Stimulated activated CD8-positive, alpha-beta memory T cell treated with anti-CD3 and anti-CD28 coated beads, Interleukin-7, amount 100 ng/mL, for 48 hours (primary cell): ENCODE data around the gene CDV3.

ENCODE experiments used
- DNase-seq, 2 donors: peaks; one replicate each; pipeline ENCODE4 v3.0.0-alpha.2; 2020; ENCODE audit warnings: low read depth in 1 of 2; ENCODE audit errors: extremely low read depth in 1 of 2

CDV3 gene

DNA sequence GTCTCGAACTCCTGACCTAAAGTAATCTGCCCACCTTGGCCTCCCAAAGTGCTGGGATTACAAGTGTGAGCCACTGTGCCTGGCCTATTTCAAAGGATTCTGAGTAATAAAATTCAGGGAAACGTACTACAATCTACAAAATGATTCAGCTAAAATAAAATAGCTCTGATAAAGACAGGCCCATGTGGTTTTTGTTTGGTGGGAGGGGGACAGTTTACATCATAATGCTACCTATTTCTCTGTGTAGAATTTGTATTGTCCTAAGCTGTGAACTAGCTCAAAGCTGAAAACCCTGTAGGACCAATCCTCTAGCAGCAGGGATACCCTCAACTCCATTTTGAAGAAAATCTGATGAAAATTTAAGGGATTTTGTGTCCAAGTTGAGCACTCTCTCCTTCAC is 25.8 kb downstream of the CDV3 start:
- DNase-seq = no peak

DNA sequence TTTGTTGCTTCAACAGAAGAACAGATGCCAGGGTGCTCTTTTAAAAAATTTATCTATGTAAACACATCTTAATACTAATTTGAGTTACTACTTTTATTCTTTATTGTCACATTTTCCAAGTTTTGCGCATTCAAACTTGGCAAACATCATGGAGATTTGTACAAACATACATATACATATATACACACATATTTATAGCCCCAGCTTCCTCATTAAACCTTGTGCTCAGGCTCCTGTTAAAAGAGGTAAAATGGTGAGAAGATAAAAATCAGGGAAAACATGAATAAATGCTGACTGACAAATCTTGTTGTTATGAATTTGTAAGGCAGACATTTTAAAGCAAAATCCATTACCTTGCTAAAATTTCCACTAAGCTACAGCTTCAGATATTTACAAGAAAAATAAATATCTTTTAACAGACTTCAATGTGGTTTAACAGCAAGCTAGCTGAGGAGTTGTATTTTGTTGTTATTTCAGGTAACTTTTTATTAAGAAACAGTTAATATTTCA is 27.1 kb downstream of the CDV3 start:
- no peak for DNase-seq

DNA sequence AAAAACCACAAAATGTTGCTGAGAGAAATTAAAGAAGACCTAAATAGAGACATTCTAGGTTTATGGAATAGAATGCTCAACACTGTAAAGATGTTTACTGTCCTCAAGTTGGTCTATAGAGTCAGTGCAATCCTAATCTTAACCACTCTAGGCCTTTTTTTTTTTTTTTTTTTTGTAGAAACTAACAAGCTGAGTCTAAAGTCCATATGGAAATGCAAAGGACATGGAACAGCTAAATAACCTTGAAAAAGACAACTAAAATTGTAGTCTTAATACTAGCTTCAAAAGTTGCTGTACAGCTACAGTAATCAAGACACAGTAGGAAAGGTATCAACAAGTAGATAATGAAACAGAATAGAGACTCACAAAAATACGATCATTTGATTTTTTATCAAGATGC is 32.9 kb downstream of the CDV3 start:
- DNase-seq = no peak

DNA sequence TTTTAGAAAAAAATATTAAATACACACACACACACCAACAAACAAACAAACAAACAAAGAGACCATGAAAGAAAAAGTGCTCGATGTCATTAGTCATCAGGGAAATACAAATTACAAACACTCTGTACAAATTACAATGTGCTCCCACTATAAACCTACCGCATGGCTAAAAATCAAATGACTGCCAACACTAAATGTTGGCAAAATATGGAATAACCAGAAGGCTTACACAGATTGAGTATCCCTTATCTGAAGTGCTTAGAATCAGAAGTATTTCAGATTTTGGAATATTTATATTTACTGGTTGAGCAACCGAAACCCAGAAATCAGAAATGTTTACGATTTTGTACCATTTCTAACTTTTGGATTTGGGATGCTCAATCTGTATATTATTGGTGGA is 33.4 kb downstream of the CDV3 start:
- DNase-seq = no peak

- DNase-seq = no peak
These were observed 34.3 kb downstream of the CDV3 start for GRCh38 chr3:133607816-133608215.

DNA sequence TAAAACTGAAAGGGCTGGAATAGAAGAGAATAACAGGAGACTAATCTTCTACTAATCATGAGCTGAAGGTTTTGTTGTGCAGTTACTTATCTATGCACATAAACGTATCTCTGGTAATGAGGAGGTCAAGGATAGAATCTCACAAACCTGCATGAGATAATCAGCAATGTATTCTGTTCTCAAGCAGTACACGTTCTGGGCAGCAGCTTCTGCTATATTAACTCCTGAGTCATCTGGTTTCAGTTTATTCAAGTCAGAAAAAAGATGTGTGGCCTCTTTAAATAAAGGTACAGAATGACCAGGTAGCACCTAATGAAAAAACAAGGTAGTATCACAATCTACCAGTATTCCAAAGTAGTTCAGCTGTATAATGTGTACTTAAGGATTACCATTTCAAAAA is 34.9 kb downstream of the CDV3 start:
- DNase-seq = no peak

DNA sequence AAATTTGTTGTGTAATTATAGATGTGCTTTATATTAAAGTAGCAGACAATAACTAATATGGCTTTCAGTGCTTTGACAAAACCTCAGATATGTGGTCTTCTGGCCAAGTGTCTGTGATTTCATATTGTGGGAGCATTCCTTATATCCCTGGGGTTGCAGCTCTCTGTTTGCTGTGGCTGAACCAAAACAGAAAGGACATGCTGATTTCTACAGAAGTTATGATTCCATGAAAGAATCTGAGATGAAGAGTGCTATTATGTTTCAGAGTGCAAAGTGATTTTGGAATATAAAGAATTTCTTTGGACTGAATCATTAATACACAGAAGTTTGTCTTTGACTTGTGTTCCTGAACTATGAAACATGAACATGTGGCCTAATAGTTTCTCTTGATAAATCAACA is 36.5 kb downstream of the CDV3 start:
- no peak for DNase-seq

- no peak for DNase-seq
These were observed 38.0 kb downstream of the CDV3 start for GRCh38 chr3:133611534-133611933.

- no peak for DNase-seq
These were observed 46.7 kb downstream of the CDV3 start for GRCh38 chr3:133620066-133620784.

GRCh38 chr3:133627789-133628188 is 54.3 kb downstream of the CDV3 start:
- no peak for DNase-seq

GRCh38 chr3:133629146-133629545 is 55.7 kb downstream of the CDV3 start:
- DNase-seq = no peak

DNA sequence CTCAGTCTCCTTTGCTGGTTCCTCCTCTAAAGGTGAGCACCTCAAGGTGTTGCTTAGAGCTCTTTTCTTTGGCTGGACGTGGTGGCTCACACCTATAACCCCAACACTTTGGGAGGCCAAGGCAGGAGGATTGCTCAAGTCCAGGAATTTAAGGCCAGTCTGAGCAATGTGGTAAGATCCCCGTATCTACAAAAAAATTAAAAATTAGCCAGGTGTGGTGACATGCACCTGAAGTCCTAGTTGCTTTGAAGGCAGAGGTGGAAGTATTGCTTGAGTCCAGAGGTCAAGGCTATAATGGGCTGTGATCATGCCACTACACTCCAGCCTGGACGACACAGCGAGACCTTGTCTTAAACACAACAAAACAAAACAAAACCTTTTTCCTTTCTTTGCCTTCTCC is 60.0 kb downstream of the CDV3 start:
- DNase-seq = no peak
